Measurements from ENCODE around the gene HBA2. TPM values are rescaled to one million over a fixed set of nuclear protein-coding genes. Genes with fewer than 3 reads are reported as not detected.

HBA2 gene
- total and polyA plus RNA-seq, 9 of the 15 experiments (the other 6 are each of a cell fraction or from before 2014, with no cell fraction given): 40.4 to 853 (median 286) TPM

DNA sequence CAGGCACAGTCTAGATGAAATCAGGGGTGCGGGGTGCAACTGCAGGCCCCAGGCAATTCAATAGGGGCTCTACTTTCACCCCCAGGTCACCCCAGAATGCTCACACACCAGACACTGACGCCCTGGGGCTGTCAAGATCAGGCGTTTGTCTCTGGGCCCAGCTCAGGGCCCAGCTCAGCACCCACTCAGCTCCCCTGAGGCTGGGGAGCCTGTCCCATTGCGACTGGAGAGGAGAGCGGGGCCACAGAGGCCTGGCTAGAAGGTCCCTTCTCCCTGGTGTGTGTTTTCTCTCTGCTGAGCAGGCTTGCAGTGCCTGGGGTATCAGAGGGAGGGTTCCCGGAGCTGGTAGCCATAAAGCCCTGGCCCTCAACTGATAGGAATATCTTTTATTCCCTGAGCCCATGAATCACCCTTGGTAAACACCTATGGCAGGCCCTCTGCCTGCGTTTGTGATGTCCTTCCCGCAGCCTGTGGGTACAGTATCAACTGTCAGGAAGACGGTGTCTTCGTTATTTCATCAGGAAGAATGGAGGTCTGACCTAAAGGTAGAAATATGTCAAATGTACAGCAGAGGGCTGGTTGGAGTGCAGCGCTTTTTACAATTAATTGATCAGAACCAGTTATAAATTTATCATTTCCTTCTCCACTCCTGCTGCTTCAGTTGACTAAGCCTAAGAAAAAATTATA is 5.4 kb downstream of the HBA2 start (continued):
- TF ChIP-seq NCOR1 (IDR thresholded peaks at IDR 0.05) (peak; percentile 53; the same call in 1 of the 2 replicates), ZFP30 (CRISPR knock-in tag; IDR thresholded peaks at IDR 0.05; ENCODE audit: borderline replicate concordance) (no peak), ZNF75A (CRISPR knock-in tag; IDR thresholded peaks at IDR 0.05) (no peak), CAMTA2 (CRISPR knock-in tag; conservative IDR thresholded peaks at IDR 0.05) (no peak), RBFOX2 (IDR thresholded peaks at IDR 0.05; ENCODE audit: low read depth, low read length) (peak; percentile 70), DPF2 (IDR thresholded peaks at IDR 0.05) (0 out of 2 replicates have a peak, but pooled peaks have one; percentile 44), CSDE1 (IDR thresholded peaks at IDR 0.05) (no peak), THAP7 (CRISPR knock-in tag; IDR thresholded peaks at IDR 0.05) (no peak), ZNF785 (CRISPR knock-in tag; IDR thresholded peaks at IDR 0.05) (no peak), POLR2AphosphoS5 (IDR thresholded peaks at IDR 0.05; ENCODE audit: control insufficient read depth, insufficient read depth, low read depth, low read length) (peak; percentile 21; the same call in 1 of the 2 replicates), FOXM1 (IDR thresholded peaks at IDR 0.05; ENCODE audit: low read depth) (no peak), FOXM1 (CRISPR knock-in tag; IDR thresholded peaks at IDR 0.05; ENCODE audit: low read depth) (no peak), ZNF764 (CRISPR knock-in tag; IDR thresholded peaks at IDR 0.05; ENCODE audit: low read depth) (no peak), RAD21 (CRISPR knock-in tag; conservative IDR thresholded peaks at IDR 0.05 in 1 of 2, IDR thresholded peaks at IDR 0.05 in 1 of 2) (no peak), HNRNPLL (IDR thresholded peaks at IDR 0.05; ENCODE audit: low read depth, low read length, poor library complexity, severe bottlenecking) (no peak), CBFA2T2 (conservative IDR thresholded peaks at IDR 0.05) (peak; percentile 55), SREBF2 (CRISPR knock-in tag; IDR thresholded peaks at IDR 0.05) (no peak), HNRNPH1 (optimal IDR thresholded peaks at IDR 0.05; ENCODE audit: low read depth, low read length) (no peak), NFRKB (IDR thresholded peaks at IDR 0.05; ENCODE audit: low read depth) (no peak), ZNF830 (CRISPR knock-in tag; IDR thresholded peaks at IDR 0.05) (no peak), ZNF23 (CRISPR knock-in tag; IDR thresholded peaks at IDR 0.05) (no peak)
- TF ChIP-seq, protein P1, sequence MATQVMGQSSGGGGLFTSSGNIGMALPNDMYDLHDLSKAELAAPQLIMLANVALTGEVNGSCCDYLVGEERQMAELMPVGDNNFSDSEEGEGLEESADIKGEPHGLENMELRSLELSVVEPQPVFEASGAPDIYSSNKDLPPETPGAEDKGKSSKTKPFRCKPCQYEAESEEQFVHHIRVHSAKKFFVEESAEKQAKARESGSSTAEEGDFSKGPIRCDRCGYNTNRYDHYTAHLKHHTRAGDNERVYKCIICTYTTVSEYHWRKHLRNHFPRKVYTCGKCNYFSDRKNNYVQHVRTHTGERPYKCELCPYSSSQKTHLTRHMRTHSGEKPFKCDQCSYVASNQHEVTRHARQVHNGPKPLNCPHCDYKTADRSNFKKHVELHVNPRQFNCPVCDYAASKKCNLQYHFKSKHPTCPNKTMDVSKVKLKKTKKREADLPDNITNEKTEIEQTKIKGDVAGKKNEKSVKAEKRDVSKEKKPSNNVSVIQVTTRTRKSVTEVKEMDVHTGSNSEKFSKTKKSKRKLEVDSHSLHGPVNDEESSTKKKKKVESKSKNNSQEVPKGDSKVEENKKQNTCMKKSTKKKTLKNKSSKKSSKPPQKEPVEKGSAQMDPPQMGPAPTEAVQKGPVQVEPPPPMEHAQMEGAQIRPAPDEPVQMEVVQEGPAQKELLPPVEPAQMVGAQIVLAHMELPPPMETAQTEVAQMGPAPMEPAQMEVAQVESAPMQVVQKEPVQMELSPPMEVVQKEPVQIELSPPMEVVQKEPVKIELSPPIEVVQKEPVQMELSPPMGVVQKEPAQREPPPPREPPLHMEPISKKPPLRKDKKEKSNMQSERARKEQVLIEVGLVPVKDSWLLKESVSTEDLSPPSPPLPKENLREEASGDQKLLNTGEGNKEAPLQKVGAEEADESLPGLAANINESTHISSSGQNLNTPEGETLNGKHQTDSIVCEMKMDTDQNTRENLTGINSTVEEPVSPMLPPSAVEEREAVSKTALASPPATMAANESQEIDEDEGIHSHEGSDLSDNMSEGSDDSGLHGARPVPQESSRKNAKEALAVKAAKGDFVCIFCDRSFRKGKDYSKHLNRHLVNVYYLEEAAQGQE (IDR thresholded peaks at IDR 0.05; ENCODE audit: borderline replicate concordance): no peak
- TF ChIP-seq, protein P1 (CRISPR knock-in tag; IDR thresholded peaks at IDR 0.05; ENCODE audit: low read depth): no peak
